Heart left ventricle (tissue), 16 donors: ENCODE measurements around the gene PARP15. TPM values are rescaled to one million over a fixed set of nuclear protein-coding genes. Genes with fewer than 3 reads are reported as not detected.

Source experiments
- ATAC-seq, 4 donors: fragments of 200-7000 bp; cut with Tn5 transposase; one replicate each; pipeline ENCODE4 v1.9.1; 2020 to 2022; ENCODE audit warnings: moderate library complexity in 4 of 4, mild to moderate bottlenecking in 3 of 4, moderate number of reproducible peaks in 1 of 4
- DNase-seq, 5 donors: peaks; one replicate each; pipeline ENCODE4 v3.0.0-alpha.2; 2020
- H3K27ac ChIP-seq, 12 donors: fragments of 200-600 bp; sonication (generic) in 4 of 12; one replicate each; pipeline versions ENCODE4 v1.5.0 to v1.8.0; 2016 to 2022; ENCODE audit warnings: mild to moderate bottlenecking in 2 of 12
- H3K27me3 ChIP-seq, 9 donors: fragments of 200-600 bp; sonication (generic) in 2 of 9; one replicate each; pipeline versions ENCODE4 v1.5.1 to v1.8.0; 2016 to 2022; ENCODE audit warnings: mild to moderate bottlenecking in 3 of 9
- H3K36me3 ChIP-seq, 9 donors: fragments of 200-600 bp; sonication (generic) in 2 of 9; one replicate each; pipeline versions ENCODE4 v1.5.0 to v1.8.0; 2018 to 2022; ENCODE audit warnings: mild to moderate bottlenecking in 2 of 9
- H3K4me1 ChIP-seq, 12 donors: fragments of 200-600 bp; sonication (generic) in 4 of 12; one replicate each; pipeline versions ENCODE4 v1.5.0 to v1.8.0; 2016 to 2022; ENCODE audit warnings: mild to moderate bottlenecking in 3 of 12
- H3K4me3 ChIP-seq, 12 donors: fragments of 200-600 bp; sonication (generic) in 4 of 12; one replicate each; pipeline versions ENCODE4 v1.5.0 to v1.8.0; 2017 to 2022; ENCODE audit warnings: mild to moderate bottlenecking in 9 of 12, moderate library complexity in 4 of 12
- H3K9me3 ChIP-seq, 12 donors: fragments of 200-600 bp; sonication (generic) in 4 of 12; one replicate each; pipeline versions ENCODE4 v1.5.0 to v1.8.0; 2016 to 2022; ENCODE audit warnings: mild to moderate bottlenecking in 1 of 12
- CTCF ChIP-seq, 12 donors: fragments of 200-600 bp; sonication (generic) in 4 of 12; IDR thresholded peaks; one replicate each; pipeline versions ENCODE4 v1.5.0 to v1.8.0; 2018 to 2022; ENCODE audit warnings: antibody characterized with exemption in 12 of 12, mild to moderate bottlenecking in 5 of 12
- POLR2A ChIP-seq, 2 donors: fragments of 450-650 bp; IDR thresholded peaks; one replicate each; pipeline ENCODE4 v1.6.1; 2017; ENCODE audit warnings: antibody characterized with exemption in 2 of 2, mild to moderate bottlenecking in 2 of 2, moderate library complexity in 2 of 2
- WGBS, 4 donors: extraction: QIAGEN DNeasy Blood & Tissue Kit in 2 of 4; methylation state at CpG; one replicate each; pipeline versions ENCODE4 v1.1.5 to v1.1.7; 2013 to 2018; 5-methylcytosine and 5-hydroxymethylcytosine counted together
- intact Hi-C, 10 donors: fragments of 100-400 bp; cut with DNase I; formaldehyde crosslinking; loops; one replicate each; pipeline versions ENCODE4 v1.11.1 to v1.14.2; 2022
- polyA plus RNA-seq, 2 donors: library from polyadenylated mRNA; stranded (reverse); fragments of 200-250 nt; gene quantifications; one replicate each; pipeline ENCODE4 v1.2.3, GENCODE V29; 2013
- total RNA-seq, 9 donors: library from RNA; depleted of rRNA in 2 of 9; stranded (reverse); fragments of >200 nt in 2 of 9; fragmentation: NEBNext Ultra II Directional in 3 of 9; extraction: Animal tissue kit (Norgen Biotek cat#: 25700) in 3 of 9; gene quantifications; one replicate each; pipeline versions ENCODE4 v1.1.0 to v1.2.4, GENCODE V29; 2016 to 2023
- donor health status: ischemic (EF 13 %, LVEDD 7.1; RV severe dilation, severe dysfunction).
- donor health status: healthy with polysubstance abuse.
- donor health status: DM: no; HTN: yes; CAD: no.
- donor health status: DM: no; HTN: no; CAD: no.
- donor health status: ischemic (EF 25% LVEDD 6.9; RV normal size, moderate dysfunction).
- donor health status: ischemic (EF 25% LVEDD 5.7; RV mildly dilated, moderate dysfunction).
- donor health status: healthy.
- donor health status: DM: yes; HTN: yes; CAD: no.
- donor health status: ischemic (EF 35%, LVEDD 5.7; RV mildly dilated, moderate dysfunction).
- donor health status: nonischemic (EF 11% LVEDD 7.7; RV severe dilation, severe dysfunction).
- donor health status: DM: yes; HTN: yes; CAD: no.
- donor health status: PGD.
- donor health status: ischemic (EF 29% LVEDD 5.4; RV normal size, mild dysfunction).
- donor health status: nonischemic (EF 23%, LVEDD 6.1; RV moderate dilation, normal function).

PARP15 gene
- total and polyA plus RNA-seq, 11 donors, result 0.21 to 2.9 (median 0.67) TPM

GRCh38 chr3:122568755-122569154, 8.7 kb upstream of the PARP15 start:
- Histone ChIP-seq H3K27ac (peak overlapping the region in 2 of 12 donors; percentile 57 to 58), H3K36me3 (peaks cover 0 to 84% (median 75%) of the 10 kb centered on the region in 9 donors), H3K27me3 (no peaks in the 10 kb centered on the region), H3K4me1 (peaks cover 0 to 69% (median 10%) of the 10 kb centered on the region in 12 donors), H3K4me3 (peak overlapping the region in 1 of 12 donors; percentile 3), H3K9me3 (no peaks in the 10 kb centered on the region)
- DNase-seq, result no peak
- WGBS, 4 donors, result 86 to 93% (median 88%) methylated on average over 3 of the region's 3 CpGs
- no peak for TF ChIP-seq CTCF (IDR thresholded peaks at IDR 0.05)
- TF ChIP-seq POLR2A (IDR thresholded peaks at IDR 0.05), result no peak
- intact Hi-C loops, result no loop called here
- no peak for ATAC-seq

GRCh38 chr3:122572940-122573412, 4.5 kb upstream of the PARP15 start:
- Histone ChIP-seq H3K36me3 (peaks cover 0 to 74% (median 58%) of the 10 kb centered on the region in 9 donors), H3K9me3 (no peaks in the 10 kb centered on the region), H3K4me3 (no peak overlapping the region), H3K27ac (peak overlapping the region in 1 of 12 donors; percentile 63), H3K27me3 (no peaks in the 10 kb centered on the region), H3K4me1 (peaks cover 0 to 59% (median 3%) of the 10 kb centered on the region in 12 donors)
- WGBS, 4 donors, result 63 to 77% (median 69%) methylated on average over 3 of the region's 3 CpGs
- intact Hi-C loops, result no loop called here
- no peak for TF ChIP-seq CTCF (IDR thresholded peaks at IDR 0.05)
- no peak for TF ChIP-seq POLR2A (IDR thresholded peaks at IDR 0.05)
- ATAC-seq (peak in 3 of 4 donors; percentile 28 to 58 (median 40)), DNase-seq (no peak)

- peaks cover 0 to 8% (median 0%) of the 10 kb centered on the region in 12 donors for H3K9me3 ChIP-seq
- no peaks in the 10 kb centered on the region for H3K27me3 ChIP-seq
- peaks cover 0 to 40% (median 24%) of the 10 kb centered on the region in 9 donors for H3K36me3 ChIP-seq
- intact Hi-C loops, result no loop called here
- TF ChIP-seq CTCF (IDR thresholded peaks at IDR 0.05) (no peak), POLR2A (IDR thresholded peaks at IDR 0.05) (no peak)
- no peak overlapping the region for H3K4me3 ChIP-seq
- 72 to 82% (median 74%) methylated on average over 8 of the region's 8 CpGs for WGBS, 4 donors
- H3K4me1 ChIP-seq, result peaks cover 0 to 38% (median 2%) of the 10 kb centered on the region in 12 donors
- no peak for DNase-seq
- ATAC-seq, result no peak
- H3K27ac ChIP-seq, result no peak overlapping the region
Measured at GRCh38 chr3:122576174-122576940, 1.1 kb upstream of the PARP15 start.

GRCh38 chr3:122578069-122578740, 755 bp downstream of the PARP15 start:
- Histone ChIP-seq H3K27me3 (no peaks in the 10 kb centered on the region), H3K4me3 (peak overlapping the region; percentile 34 to 67 (median 58)), H3K36me3 (peaks cover 0 to 22% (median 7%) of the 10 kb centered on the region in 9 donors), H3K4me1 (peaks cover 0 to 30% (median 2%) of the 10 kb centered on the region in 12 donors), H3K9me3 (peaks cover 0 to 26% (median 16%) of the 10 kb centered on the region in 12 donors), H3K27ac (peak overlapping the region in 2 of 12 donors; percentile 65 to 67)
- no peak for DNase-seq
- ATAC-seq, result no peak
- WGBS, 4 donors, result 36 to 47% (median 42%) methylated on average over 5 of the region's 5 CpGs
- intact Hi-C loops, result no loop called here
- no peak for TF ChIP-seq CTCF (IDR thresholded peaks at IDR 0.05)
- no peak for TF ChIP-seq POLR2A (IDR thresholded peaks at IDR 0.05)
